Ovary (tissue), 9 donors: Measurements from ENCODE around the gene SYT9. TPM values are rescaled to one million over a fixed set of nuclear protein-coding genes. Genes with fewer than 3 reads are reported as not detected.

Source experiments
- DNase-seq, 5 donors: peaks; one replicate each; pipeline ENCODE4 v3.0.0-alpha.2; 2019 to 2020
- H3K27ac ChIP-seq, 2 donors: fragments of 200-600 bp; one replicate each; pipeline versions ENCODE4 v1.5.1 to v1.8.0; 2019 to 2022
- H3K27me3 ChIP-seq: fragments of 200-600 bp; one replicate; pipeline ENCODE4 v1.8.0; 2022
- H3K36me3 ChIP-seq: fragments of 200-600 bp; sonication (generic); one replicate; pipeline ENCODE4 v1.5.1; 2019
- H3K4me1 ChIP-seq: one replicate; pipeline ENCODE4 v1.8.1; 2013; ENCODE audit warnings: mild to moderate bottlenecking, moderate library complexity; ENCODE audit not compliant: insufficient read depth
- H3K4me3 ChIP-seq: fragments of 200-600 bp; sonication (generic); one replicate; pipeline ENCODE4 v1.5.1; 2017
- H3K9me3 ChIP-seq, 2 donors: fragments of 200-600 bp in 1 of 2; sonication (generic) in 1 of 2; one replicate each; pipeline versions ENCODE4 v1.5.1 to v1.8.1; 2013 to 2019; ENCODE audit warnings: mild to moderate bottlenecking in 1 of 2, moderate library complexity in 1 of 2
- CTCF ChIP-seq, 3 donors: fragments of 450-650 bp in 2 of 3; fragments of 200-600 bp in 1 of 3; IDR thresholded peaks; one replicate each; pipeline versions ENCODE4 v1.5.1 to v1.8.0; 2016 to 2022; ENCODE audit warnings: antibody characterized with exemption in 3 of 3, mild to moderate bottlenecking in 1 of 3
- EP300 ChIP-seq: sonication (generic); formaldehyde crosslinking; IDR thresholded peaks from one replicate; pipeline ENCODE4 v1.6.1; 2017; ENCODE audit warnings: antibody characterized with exemption
- POLR2A ChIP-seq: fragments of 450-650 bp; IDR thresholded peaks from one replicate; pipeline ENCODE4 v1.6.1; 2017; ENCODE audit warnings: antibody characterized with exemption, mild to moderate bottlenecking, moderate library complexity
- WGBS, 3 donors: extraction: QIAGEN DNeasy Blood & Tissue Kit in 1 of 3; methylation state at CpG; one replicate each; pipeline versions ENCODE4 v1.1.5 to v1.1.7; 2013 to 2017; 5-methylcytosine and 5-hydroxymethylcytosine counted together
- intact Hi-C, 4 donors: fragments of 100-400 bp; cut with DNase I; formaldehyde crosslinking; loops; one replicate each; pipeline versions ENCODE4 v1.11.0 to v1.15.1; 2022 to 2023
- polyA plus RNA-seq, 2 donors: library from polyadenylated mRNA; stranded (reverse); fragments of 200-250 nt in 1 of 2; fragments of 350-450 nt in 1 of 2; fragmentation: Illumina TruSeq in 1 of 2; extraction: RNeasy Lipid Tissue Mini Kit (QIAGEN cat#74804) in 1 of 2; gene quantifications; one replicate each; pipeline ENCODE4 v1.2.3, GENCODE V29; 2013 to 2014
- total RNA-seq, 7 donors: library from RNA; depleted of rRNA in 2 of 7; stranded (reverse); fragments of >200 nt in 2 of 7; fragmentation: NEBNext Ultra II Directional in 3 of 7; extraction: Animal tissue kit (Norgen Biotek cat#: 25700) in 3 of 7; gene quantifications; one replicate each; pipeline versions ENCODE4 v1.1.0 to v1.2.4, GENCODE V29; 2016 to 2023
- donor health status: DM: no; HTN: no; CAD: no; lungs with moderate emphysema.
- donor health status: DM: no; HTN: no; CAD: no.
- donor health status: Bipolar disorder and iron deficiency.
- donor health status: DM: yes; HTN: yes; CAD: no.
- donor health status: DM: no; HTN: no; CAD: no.
- donor health status: DM: yes; HTN: yes; CAD: no.

The SYT9 gene
- total and polyA plus RNA-seq, 9 donors = 0.05 to 0.48 (median 0.13) TPM; not detected in 3

DNA sequence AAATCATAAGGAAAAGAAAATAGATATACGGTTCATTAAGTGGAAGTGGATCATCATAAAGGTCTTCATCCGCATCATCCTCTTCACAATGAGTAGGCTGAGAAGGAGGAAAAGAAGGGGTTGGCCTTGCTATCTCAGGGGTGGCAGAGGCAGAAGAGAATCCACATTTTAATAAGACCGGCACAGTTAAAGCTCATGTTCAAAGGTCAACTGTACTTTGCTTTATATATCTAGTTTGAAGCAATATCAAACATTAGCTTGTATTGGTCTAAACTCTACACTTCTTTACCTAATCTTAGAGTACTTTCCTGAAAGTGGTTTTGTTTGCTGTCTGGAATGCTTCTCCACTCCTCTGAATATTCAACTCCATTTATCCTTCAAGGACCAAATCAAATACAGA, 256.4 kb downstream of the SYT9 start:
- Histone ChIP-seq H3K9me3 (no peaks in the 10 kb centered on the region), H3K27me3 (no peaks in the 10 kb centered on the region), H3K36me3 (no peaks in the 10 kb centered on the region), H3K4me3 (no peak overlapping the region), H3K4me1 (peaks cover 7% of the 10 kb centered on the region), H3K27ac (no peak overlapping the region)
- intact Hi-C loops = no loop called here
- 95 to 97% (median 97%) methylated on average over 3 of the region's 3 CpGs for WGBS, 3 donors
- DNase-seq = no peak
- TF ChIP-seq POLR2A (no peak), EP300 (no peak), CTCF (IDR thresholded peaks at IDR 0.05) (no peak)

- WGBS, 3 donors = 69 to 81% (median 76%) methylated on average over 2 of the region's 2 CpGs
Observed at GRCh38 chr11:7509966-7510365, 258.3 kb downstream of the SYT9 start.

DNA sequence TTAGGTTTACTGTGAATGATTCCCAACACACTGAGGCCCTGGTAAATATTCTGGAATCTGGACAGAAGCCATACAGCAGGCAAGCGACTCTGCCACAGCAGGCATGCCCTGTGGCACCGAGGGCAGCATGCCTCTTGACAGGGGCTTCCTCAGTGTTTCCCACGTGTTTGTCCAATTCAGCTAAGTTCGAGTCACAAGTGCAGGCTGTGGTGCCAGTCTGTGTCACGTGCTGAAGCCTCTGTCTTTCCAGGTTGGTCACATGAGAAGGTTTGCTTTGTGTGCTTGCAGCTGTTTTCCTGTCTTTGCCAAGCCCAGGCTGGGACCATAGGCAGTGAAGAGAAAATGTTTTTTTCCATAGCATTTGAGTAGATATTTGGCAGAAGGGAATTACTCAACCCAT, 259.7 kb downstream of the SYT9 start:
- Histone ChIP-seq H3K27me3 (no peaks in the 10 kb centered on the region), H3K4me3 (no peak overlapping the region), H3K4me1 (peaks cover 7% of the 10 kb centered on the region), H3K9me3 (no peaks in the 10 kb centered on the region), H3K27ac (peak overlapping the region; percentile 94), H3K36me3 (no peaks in the 10 kb centered on the region)
- TF ChIP-seq CTCF (IDR thresholded peaks at IDR 0.05) (no peak), POLR2A (no peak), EP300 (no peak)
- intact Hi-C loops = no loop called here
- 20 to 37% (median 25%) methylated on average over 5 of the region's 5 CpGs for WGBS, 3 donors
- DNase-seq = peak; percentile 33 to 60 (median 49)

More at GRCh38 chr11:7509966-7510365, 258.3 kb downstream of the SYT9 start:
- Histone ChIP-seq H3K4me3 (no peak overlapping the region), H3K27me3 (no peaks in the 10 kb centered on the region), H3K4me1 (peaks cover 7% of the 10 kb centered on the region), H3K9me3 (no peaks in the 10 kb centered on the region), H3K27ac (no peak overlapping the region), H3K36me3 (no peaks in the 10 kb centered on the region)
- no peak for TF ChIP-seq CTCF (IDR thresholded peaks at IDR 0.05)
- TF ChIP-seq EP300 = no peak
- TF ChIP-seq POLR2A = no peak
- DNase-seq = no peak
- intact Hi-C loops = loop anchor here in 1 of 4 donors (1.0 kb wide), 1 partner anchor 35 kb away; no protein-coding TSS in a partner anchor

DNA sequence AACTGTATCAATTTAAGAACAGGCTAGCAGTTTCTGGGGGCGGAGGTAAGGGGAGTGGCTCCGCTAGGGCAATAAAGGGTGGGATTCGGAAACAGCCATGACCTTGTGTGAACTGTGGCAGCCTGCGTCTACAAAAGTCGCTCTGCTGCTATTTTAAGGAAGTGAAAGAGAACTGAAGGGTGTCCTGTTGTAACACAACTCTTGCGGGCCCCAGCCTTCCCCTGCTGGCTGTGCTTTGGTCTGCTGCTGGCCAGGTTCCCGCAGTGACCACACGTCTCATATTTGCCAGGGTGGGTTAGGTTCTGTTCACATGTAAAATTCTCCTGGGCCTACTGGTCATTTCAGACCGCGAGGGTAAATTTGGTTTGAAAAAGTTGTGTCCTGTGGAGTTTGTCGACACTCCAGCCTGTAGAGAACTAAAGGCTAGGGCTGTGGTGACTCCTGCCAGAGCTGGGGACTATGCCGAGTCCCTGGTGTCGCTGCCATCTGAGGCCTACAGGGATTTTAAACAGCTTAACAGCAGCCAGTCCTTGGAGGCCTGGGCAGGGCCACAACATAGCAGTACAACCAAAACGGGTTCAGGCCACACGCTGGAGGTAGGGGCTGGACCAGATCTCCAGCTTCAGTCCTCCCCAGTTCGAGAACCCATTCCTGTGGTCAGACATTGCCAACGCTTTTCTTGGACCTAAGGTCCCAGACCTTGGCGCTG, 261.0 kb downstream of the SYT9 start:
- Histone ChIP-seq H3K27ac (peak overlapping the region; percentile 94), H3K9me3 (no peaks in the 10 kb centered on the region), H3K36me3 (no peaks in the 10 kb centered on the region), H3K27me3 (no peaks in the 10 kb centered on the region), H3K4me3 (peak overlapping the region; percentile 93), H3K4me1 (peaks cover 7% of the 10 kb centered on the region)
- intact Hi-C loops = no loop called here
- TF ChIP-seq CTCF (IDR thresholded peaks at IDR 0.05) (peak in 1 of 3 donors; percentile 7), EP300 (no peak), POLR2A (no peak)
- 16 to 24% (median 19%) methylated on average over 18 of the region's 18 CpGs for WGBS, 3 donors
- peak; percentile 71 to 83 (median 73) for DNase-seq
